Vagina (tissue), 2 donors: Measurements from ENCODE around the gene PRPF19.

ENCODE experiments used
- CTCF ChIP-seq, 3 experiments: fragments of 450-650 bp in 2 of 3; fragments of 200-600 bp in 1 of 3; sonication (generic) in 1 of 3; IDR thresholded peaks; one replicate each; pipeline ENCODE4 v1.5.1; 2017 to 2019; ENCODE audit warnings: antibody characterized with exemption in 3 of 3, mild to moderate bottlenecking in 2 of 3, moderate library complexity in 2 of 3
- POLR2A ChIP-seq, 2 donors: fragments of 450-650 bp; IDR thresholded peaks; one replicate each; pipeline ENCODE4 v1.6.1; 2017; ENCODE audit warnings: antibody characterized with exemption in 2 of 2, mild to moderate bottlenecking in 2 of 2, moderate library complexity in 2 of 2

GRCh38 chr11:60845338-60845737, 61.0 kb downstream of the PRPF19 start:
- no peak for TF ChIP-seq CTCF (IDR thresholded peaks at IDR 0.05)
- TF ChIP-seq POLR2A (IDR thresholded peaks at IDR 0.05): no peak
